Bronchial epithelial cell (primary cell): ENCODE measurements around the gene UQCC2. TPM values are rescaled to one million over a fixed set of nuclear protein-coding genes. Genes with fewer than 3 reads are reported as not detected.

ENCODE experiments used
- DNase-seq: peaks from one replicate; pipeline ENCODE4 v3.0.0-alpha.2; 2010; ENCODE audit warnings: low read depth
- FAIRE-seq: peaks from 2 replicates; lab custom pipeline; 2011; peaks lifted over from hg19 to GRCh38; lab: Jason Lieb, UNC
- H3K27me3 ChIP-seq: 2 replicates; pipeline ENCODE4 v1.5.1; 2011; ENCODE audit warnings: low read length; ENCODE audit not compliant: control insufficient read depth, insufficient read depth
- H3K36me3 ChIP-seq: 2 replicates; pipeline ENCODE4 v1.5.1; 2011; ENCODE audit warnings: low read length; ENCODE audit not compliant: control insufficient read depth, insufficient read depth
- H3K4me3 ChIP-seq: 2 replicates; pipeline ENCODE4 v1.5.1; 2011; ENCODE audit warnings: mild to moderate bottlenecking, low read depth, low read length, control low read depth
- total RNA-seq: library from RNA; depleted of rRNA; stranded (reverse); fragments of >200 nt; gene quantifications from 2 replicates; pipeline ENCODE4 v1.2.1, GENCODE V29; 2014
- TF ChIP-seq, protein P1 (sequence below): IDR thresholded peaks from 2 replicates; pipeline ENCODE4 v1.5.1; 2011; ENCODE audit warnings: mild to moderate bottlenecking, moderate library complexity, low read length, control low read depth, inconsistent platforms; ENCODE audit not compliant: insufficient read depth, severe bottlenecking

The UQCC2 gene
- total RNA-seq, 1 donor from 2014 or later, result 47.1 TPM

DNA sequence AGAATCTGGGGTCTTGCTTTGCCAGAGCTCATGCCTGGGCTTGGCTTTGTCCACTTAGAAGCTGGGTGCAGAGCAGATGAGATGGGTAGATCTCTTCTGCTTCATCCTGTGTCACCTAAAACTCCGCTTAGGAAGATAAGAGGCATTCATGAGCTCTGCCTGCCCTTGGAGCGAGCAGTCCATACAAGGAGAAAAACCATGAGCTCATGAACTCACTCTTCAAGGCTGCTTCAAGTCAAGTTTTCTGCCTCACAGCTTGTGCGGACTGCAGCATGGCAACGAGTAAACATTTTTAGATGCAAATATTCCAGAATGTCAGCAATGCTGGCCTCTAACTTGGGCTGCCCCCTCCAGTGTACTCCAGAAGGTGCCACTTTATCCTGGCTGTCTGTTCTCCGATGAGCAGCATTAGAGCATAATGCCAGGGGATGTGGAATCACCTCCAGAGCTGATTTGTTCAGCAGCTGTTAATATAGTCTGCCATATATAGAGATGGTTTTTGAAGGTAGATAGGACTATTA, 10.7 kb upstream of the UQCC2 start:
- Histone ChIP-seq H3K27me3 (peaks cover 6% of the 10 kb centered on the region), H3K4me3 (no peak overlapping the region), H3K36me3 (no peaks in the 10 kb centered on the region)
- TF ChIP-seq, protein P1, sequence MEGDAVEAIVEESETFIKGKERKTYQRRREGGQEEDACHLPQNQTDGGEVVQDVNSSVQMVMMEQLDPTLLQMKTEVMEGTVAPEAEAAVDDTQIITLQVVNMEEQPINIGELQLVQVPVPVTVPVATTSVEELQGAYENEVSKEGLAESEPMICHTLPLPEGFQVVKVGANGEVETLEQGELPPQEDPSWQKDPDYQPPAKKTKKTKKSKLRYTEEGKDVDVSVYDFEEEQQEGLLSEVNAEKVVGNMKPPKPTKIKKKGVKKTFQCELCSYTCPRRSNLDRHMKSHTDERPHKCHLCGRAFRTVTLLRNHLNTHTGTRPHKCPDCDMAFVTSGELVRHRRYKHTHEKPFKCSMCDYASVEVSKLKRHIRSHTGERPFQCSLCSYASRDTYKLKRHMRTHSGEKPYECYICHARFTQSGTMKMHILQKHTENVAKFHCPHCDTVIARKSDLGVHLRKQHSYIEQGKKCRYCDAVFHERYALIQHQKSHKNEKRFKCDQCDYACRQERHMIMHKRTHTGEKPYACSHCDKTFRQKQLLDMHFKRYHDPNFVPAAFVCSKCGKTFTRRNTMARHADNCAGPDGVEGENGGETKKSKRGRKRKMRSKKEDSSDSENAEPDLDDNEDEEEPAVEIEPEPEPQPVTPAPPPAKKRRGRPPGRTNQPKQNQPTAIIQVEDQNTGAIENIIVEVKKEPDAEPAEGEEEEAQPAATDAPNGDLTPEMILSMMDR, result no peak
- DNase-seq (no peak), FAIRE-seq (no peak)

DNA sequence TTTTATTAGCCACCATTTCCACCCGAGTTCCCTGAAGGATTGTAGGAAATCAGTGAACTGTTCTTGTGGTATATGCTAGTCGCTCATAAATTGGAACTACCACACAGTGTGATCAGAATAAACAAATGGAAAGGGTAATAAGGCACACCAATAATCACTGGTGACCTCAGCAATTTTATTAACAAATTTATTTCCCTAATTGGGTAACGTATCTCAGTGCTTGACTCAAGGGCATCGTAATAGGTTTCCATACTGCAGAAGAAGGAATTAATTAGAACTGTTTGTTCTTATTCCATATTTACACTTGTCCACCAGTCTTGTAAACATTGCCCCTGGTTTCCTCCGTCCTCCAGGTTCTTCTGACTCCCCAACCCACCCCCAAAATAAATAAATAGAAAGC, 10.0 kb upstream of the UQCC2 start:
- DNase-seq (no peak), FAIRE-seq (no peak)
- H3K27me3 ChIP-seq, result peaks cover 6% of the 10 kb centered on the region
- TF ChIP-seq, protein P1, result no peak
- no peak overlapping the region for H3K4me3 ChIP-seq
- H3K36me3 ChIP-seq, result no peaks in the 10 kb centered on the region

DNA sequence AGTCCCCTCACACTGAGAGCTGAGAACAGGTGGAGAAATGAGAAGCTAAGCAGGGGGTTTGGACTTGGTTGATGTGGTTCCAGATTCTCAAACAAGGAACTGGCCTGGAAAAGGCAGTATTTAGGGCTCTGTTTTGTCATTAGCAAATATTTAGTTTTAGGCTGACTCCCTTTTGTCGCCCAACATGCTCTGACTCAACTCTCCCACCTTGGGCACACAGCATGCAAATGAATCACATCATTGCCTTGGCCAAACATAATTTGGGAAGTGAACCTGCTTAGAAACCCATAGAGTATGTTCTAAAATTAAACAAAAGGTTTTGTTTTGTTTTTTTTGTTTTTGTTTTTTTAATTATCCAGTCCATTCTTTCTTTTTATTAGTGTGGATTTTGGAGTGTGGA, 9.5 kb upstream of the UQCC2 start:
- Histone ChIP-seq H3K36me3 (no peaks in the 10 kb centered on the region), H3K4me3 (no peak overlapping the region), H3K27me3 (peaks cover 6% of the 10 kb centered on the region)
- DNase-seq, result peak; percentile 67
- no peak for FAIRE-seq
- TF ChIP-seq, protein P1, result no peak

DNA sequence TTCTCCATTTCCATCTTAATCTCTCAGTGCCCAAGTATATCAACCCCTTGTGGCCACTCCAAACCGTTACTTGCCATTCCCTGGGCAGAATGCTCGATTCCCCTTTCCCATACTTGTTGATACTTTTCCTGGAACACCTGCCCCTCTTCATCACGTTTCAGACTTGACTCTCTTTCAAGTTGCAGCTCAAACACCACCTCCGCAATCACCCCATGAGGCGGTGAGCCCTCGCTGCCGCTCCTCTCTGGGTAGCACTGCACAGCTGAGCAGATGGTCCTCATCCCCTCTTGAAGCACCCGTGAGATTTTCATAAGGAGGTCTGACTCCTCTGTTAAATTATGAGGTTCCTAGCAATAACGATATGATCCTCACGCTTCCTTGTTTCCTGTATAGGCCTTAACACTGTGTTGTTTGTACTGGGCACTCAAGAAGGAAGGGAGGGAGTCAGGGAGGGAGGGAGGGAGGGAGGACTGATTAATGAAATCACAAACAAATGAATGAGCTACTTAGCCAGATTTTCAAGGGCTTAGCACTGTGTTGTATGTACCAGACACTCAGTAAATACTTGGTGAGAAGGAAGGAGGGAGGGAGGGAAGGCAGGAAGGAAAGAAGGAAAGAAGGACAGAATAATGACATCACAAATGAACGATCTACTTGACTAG, 8.0 kb upstream of the UQCC2 start:
- TF ChIP-seq, protein P1, result no peak
- DNase-seq (peak; percentile 41), FAIRE-seq (no peak)
- Histone ChIP-seq H3K4me3 (no peak overlapping the region), H3K27me3 (peaks cover 6% of the 10 kb centered on the region), H3K36me3 (no peaks in the 10 kb centered on the region)

DNA sequence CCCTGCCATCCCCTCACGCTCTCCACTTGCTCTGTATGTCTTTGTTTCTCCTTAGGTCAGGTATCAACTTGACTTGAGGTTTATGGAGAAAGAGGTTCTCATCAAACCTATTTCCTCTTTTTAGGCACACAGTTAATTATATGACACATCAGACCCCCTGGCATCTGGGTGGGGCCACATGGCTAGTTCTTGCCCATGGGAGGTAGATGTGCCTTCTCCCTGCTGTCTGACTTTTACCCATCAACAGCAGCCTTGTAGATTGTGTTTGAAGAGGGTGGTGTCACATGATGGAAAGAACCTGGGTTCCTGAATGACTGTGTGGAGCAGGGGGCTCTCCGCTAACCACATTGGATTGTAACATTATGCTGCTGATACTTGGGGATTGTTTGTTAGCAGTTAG, 7.2 kb upstream of the UQCC2 start:
- TF ChIP-seq, protein P1, result no peak
- no peak overlapping the region for H3K4me3 ChIP-seq
- FAIRE-seq (no peak), DNase-seq (peak; percentile 70)
- H3K36me3 ChIP-seq, result no peaks in the 10 kb centered on the region
- H3K27me3 ChIP-seq, result peaks cover 4% of the 10 kb centered on the region
